Astrocyte of the cerebellum (primary cell): Measurements from ENCODE around the gene TNS3.

Experiments used
- DNase-seq: peaks from one replicate; pipeline ENCODE4 v3.0.0-alpha.2; 2011; ENCODE audit warnings: low read depth
- H3K4me3 ChIP-seq: 2 replicates; pipeline ENCODE4 v1.5.1; 2011; ENCODE audit warnings: mild to moderate bottlenecking, low read depth, low read length, moderate library complexity
- CTCF ChIP-seq: IDR thresholded peaks from 2 replicates; pipeline ENCODE4 v1.5.1; 2012; ENCODE audit warnings: low read length, low read depth, moderate library complexity, mild to moderate bottlenecking; ENCODE audit errors: missing control alignments
- in situ Hi-C: cut with HindIII; loops from 2 replicates; pipeline ENCODE4 v1.10.0; 2017; ENCODE audit warnings: low sequenced_read_pairs

Gene TNS3

GRCh38 chr7:47314248-47314647, 267.7 kb downstream of the TNS3 start:
- no peak overlapping the region for H3K4me3 ChIP-seq
- in situ Hi-C loops: no loop called here
- TF ChIP-seq CTCF: no peak
- DNase-seq: no peak

- in situ Hi-C loops: no loop called here
- TF ChIP-seq CTCF: no peak
- DNase-seq: no peak
Observed at GRCh38 chr7:47313564-47313963, 268.3 kb downstream of the TNS3 start.

GRCh38 chr7:47311891-47312290, 270.0 kb downstream of the TNS3 start:
- no peak overlapping the region for H3K4me3 ChIP-seq
- DNase-seq: no peak
- in situ Hi-C loops: no loop called here
- no peak for TF ChIP-seq CTCF

More at GRCh38 chr7:47313564-47313963, 268.3 kb downstream of the TNS3 start:
- no peak overlapping the region for H3K4me3 ChIP-seq

- in situ Hi-C loops: no loop called here
- no peak for TF ChIP-seq CTCF
- no peak overlapping the region for H3K4me3 ChIP-seq
- no peak for DNase-seq
Observed at GRCh38 chr7:47310020-47310419, 271.9 kb downstream of the TNS3 start.

GRCh38 chr7:47308808-47309207, 273.1 kb downstream of the TNS3 start:
- no peak overlapping the region for H3K4me3 ChIP-seq
- in situ Hi-C loops: no loop called here

GRCh38 chr7:47307311-47307710, 274.6 kb downstream of the TNS3 start:
- in situ Hi-C loops: no loop called here
- no peak for TF ChIP-seq CTCF
- no peak for DNase-seq
- H3K4me3 ChIP-seq: no peak overlapping the region

More at GRCh38 chr7:47308808-47309207, 273.1 kb downstream of the TNS3 start:
- no peak for TF ChIP-seq CTCF
- no peak for DNase-seq
